ENCODE results near the gene EOMES. TPM values are rescaled to one million over a fixed set of nuclear protein-coding genes. Genes with fewer than 3 reads are reported as not detected.
A peak's percentile ranks its signal among the peaks of the same experiment; 100 is the strongest.

The EOMES gene
- total and polyA plus RNA-seq, 4 donors, result 0.12 to 1.3 (median 0.48) TPM

DNA sequence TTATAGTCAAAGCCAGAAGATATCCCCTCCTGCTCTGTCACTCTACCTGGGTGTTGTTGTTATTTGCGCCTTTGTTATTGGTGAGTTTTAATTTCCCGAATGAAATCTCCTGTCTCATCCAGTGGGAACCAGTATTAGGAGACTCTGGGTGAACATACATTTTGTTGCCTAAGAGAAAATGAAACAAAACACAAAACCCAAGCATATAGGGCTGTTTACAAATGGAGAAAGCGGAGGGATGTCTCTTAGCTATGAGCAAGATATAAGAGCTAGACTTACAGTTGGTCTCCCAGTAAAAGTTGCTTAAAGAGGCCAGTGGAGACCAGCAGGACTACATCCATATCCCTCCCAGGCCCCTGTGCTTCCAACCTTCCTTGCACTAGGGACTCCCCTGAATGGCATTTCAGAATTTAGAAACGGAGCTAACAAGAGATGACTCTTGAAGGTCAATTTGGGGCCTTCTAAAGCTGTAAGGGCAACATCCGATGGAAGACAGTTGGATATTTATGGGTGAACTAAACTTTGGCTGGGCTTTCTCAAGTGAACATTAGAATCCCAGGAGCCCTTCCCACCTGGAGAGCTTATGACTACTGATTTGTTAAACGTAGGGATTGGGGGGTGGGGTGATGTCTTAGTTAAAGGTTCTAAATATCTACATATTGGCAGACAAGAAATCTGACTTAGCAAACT is 2.7 kb downstream of the EOMES start:
- Histone ChIP-seq H3K27me3 (ENCODE audit: control insufficient read depth in 3 of 3, insufficient read depth in 3 of 3, low read length in 2 of 3) (peaks cover 35 to 93% (median 89%) of the 10 kb centered on the region in 3 donors), H3K4me1 (ENCODE audit: control insufficient read depth in 5 of 5, insufficient read depth in 5 of 5, low read length in 5 of 5) (peaks cover 0 to 41% (median 10%) of the 10 kb centered on the region in 5 donors), H3K27ac (ENCODE audit: low read depth in 1 of 2, low read length in 1 of 2) (no peak overlapping the region), H3K36me3 (ENCODE audit: control insufficient read depth in 4 of 4, insufficient read depth in 4 of 4, low read length in 4 of 4) (no peaks in the 10 kb centered on the region), H3K4me3 (no peak overlapping the region), H3K9me3 (ENCODE audit: control insufficient read depth in 4 of 4, insufficient read depth in 3 of 4, low read length in 3 of 4) (peaks cover 0 to 5% (median 0%) of the 10 kb centered on the region in 4 donors), H3K9ac (ENCODE audit: insufficient read depth in 1 of 2, low read length in 2 of 2) (no peak overlapping the region)
- peak in 1 of 3 donors; percentile 1 for DNase-seq
- 54 to 66% methylated on average over 6 of the region's 6 CpGs for WGBS, 2 donors
- no peak for ATAC-seq (ENCODE audit: insufficient read depth, low FRiP score)
- TF ChIP-seq, protein P1, sequence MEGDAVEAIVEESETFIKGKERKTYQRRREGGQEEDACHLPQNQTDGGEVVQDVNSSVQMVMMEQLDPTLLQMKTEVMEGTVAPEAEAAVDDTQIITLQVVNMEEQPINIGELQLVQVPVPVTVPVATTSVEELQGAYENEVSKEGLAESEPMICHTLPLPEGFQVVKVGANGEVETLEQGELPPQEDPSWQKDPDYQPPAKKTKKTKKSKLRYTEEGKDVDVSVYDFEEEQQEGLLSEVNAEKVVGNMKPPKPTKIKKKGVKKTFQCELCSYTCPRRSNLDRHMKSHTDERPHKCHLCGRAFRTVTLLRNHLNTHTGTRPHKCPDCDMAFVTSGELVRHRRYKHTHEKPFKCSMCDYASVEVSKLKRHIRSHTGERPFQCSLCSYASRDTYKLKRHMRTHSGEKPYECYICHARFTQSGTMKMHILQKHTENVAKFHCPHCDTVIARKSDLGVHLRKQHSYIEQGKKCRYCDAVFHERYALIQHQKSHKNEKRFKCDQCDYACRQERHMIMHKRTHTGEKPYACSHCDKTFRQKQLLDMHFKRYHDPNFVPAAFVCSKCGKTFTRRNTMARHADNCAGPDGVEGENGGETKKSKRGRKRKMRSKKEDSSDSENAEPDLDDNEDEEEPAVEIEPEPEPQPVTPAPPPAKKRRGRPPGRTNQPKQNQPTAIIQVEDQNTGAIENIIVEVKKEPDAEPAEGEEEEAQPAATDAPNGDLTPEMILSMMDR (IDR thresholded peaks at IDR 0.05; ENCODE audit: control extremely low read depth, extremely low read depth), result no peak

DNA sequence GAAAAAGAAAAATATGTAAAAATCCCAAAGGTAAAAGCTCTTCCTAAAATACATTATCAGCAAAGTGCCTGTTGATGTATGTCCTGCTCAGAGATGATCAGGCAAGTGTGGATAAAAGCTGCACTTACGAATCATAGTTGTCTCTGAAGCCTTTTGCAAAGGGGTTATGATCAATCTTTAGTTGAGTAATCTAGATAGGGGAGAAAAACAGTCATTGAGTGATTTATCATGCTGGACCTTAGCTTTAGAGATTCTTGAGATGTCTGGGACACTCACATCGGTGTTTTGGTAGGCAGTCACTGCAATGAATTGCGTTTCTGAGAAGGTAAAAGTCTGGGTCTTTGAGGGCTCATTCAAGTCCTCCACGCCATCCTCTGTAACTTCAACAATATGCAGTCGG is 3.7 kb downstream of the EOMES start:
- H3K4me1 ChIP-seq (ENCODE audit: control insufficient read depth in 5 of 5, insufficient read depth in 5 of 5, low read length in 5 of 5), result peaks cover 0 to 40% (median 5%) of the 10 kb centered on the region in 5 donors
- no peak overlapping the region for H3K4me3 ChIP-seq
- no peak overlapping the region for H3K27ac ChIP-seq (ENCODE audit: low read depth in 1 of 2, low read length in 1 of 2)
- H3K27me3 ChIP-seq (ENCODE audit: control insufficient read depth in 3 of 3, insufficient read depth in 3 of 3, low read length in 2 of 3), result peaks cover 27 to 93% (median 89%) of the 10 kb centered on the region in 3 donors
- peaks cover 0 to 5% (median 0%) of the 10 kb centered on the region in 4 donors for H3K9me3 ChIP-seq (ENCODE audit: control insufficient read depth in 4 of 4, insufficient read depth in 3 of 4, low read length in 3 of 4)
- H3K36me3 ChIP-seq (ENCODE audit: control insufficient read depth in 4 of 4, insufficient read depth in 4 of 4, low read length in 4 of 4), result no peaks in the 10 kb centered on the region
- ATAC-seq (ENCODE audit: insufficient read depth, low FRiP score) (no peak), DNase-seq (peak in 1 of 3 donors; percentile 1)
- TF ChIP-seq, protein P1 (IDR thresholded peaks at IDR 0.05; ENCODE audit: control extremely low read depth, extremely low read depth), result no peak
- H3K9ac ChIP-seq (ENCODE audit: insufficient read depth in 1 of 2, low read length in 2 of 2), result no peak overlapping the region
- WGBS, 2 donors, result 64 to 65% methylated on average over 5 of the region's 5 CpGs

DNA sequence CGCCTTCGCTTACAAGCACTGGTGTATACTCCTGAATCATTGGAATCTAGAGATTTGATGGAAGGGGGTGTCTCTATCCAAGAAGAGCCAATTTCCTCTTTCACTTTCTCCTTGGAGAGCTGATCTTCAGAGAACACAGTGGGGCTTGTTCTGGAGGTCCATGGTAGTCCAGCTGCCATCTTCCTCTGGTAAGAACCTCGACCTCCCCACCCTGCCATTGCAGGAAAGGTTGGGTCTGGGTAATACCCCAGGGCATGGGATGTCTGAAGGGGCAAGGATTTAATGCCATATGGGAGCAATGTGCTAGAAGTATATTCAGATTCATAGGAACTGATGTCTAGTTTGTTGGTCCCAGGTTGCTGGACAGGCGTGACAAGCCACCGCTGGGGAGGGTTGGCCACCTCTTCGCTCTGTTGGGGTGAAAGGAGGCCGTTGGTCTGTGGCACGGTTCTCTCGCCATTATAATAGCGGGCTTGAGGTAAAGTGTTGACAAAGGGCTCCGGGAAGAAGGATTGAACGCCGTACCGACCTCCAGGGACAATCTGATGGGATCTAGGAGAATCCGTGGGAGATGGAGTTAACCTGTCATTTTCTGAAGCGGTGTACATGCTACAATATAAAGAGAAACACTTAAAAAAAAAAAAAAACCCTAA is 4.8 kb downstream of the EOMES start:
- H3K4me3 ChIP-seq, result no peak overlapping the region
- ATAC-seq (ENCODE audit: insufficient read depth, low FRiP score), result no peak
- peaks cover 19 to 93% (median 88%) of the 10 kb centered on the region in 3 donors for H3K27me3 ChIP-seq (ENCODE audit: control insufficient read depth in 3 of 3, insufficient read depth in 3 of 3, low read length in 2 of 3)
- H3K4me1 ChIP-seq (ENCODE audit: control insufficient read depth in 5 of 5, insufficient read depth in 5 of 5, low read length in 5 of 5), result peaks cover 0 to 42% (median 5%) of the 10 kb centered on the region in 5 donors
- 80 to 83% methylated on average over 16 of the region's 16 CpGs for WGBS, 2 donors
- DNase-seq, result peak in 1 of 3 donors; percentile 1
- no peaks in the 10 kb centered on the region for H3K36me3 ChIP-seq (ENCODE audit: control insufficient read depth in 4 of 4, insufficient read depth in 4 of 4, low read length in 4 of 4)
- H3K27ac ChIP-seq (ENCODE audit: low read depth in 1 of 2, low read length in 1 of 2), result no peak overlapping the region
- H3K9me3 ChIP-seq (ENCODE audit: control insufficient read depth in 4 of 4, insufficient read depth in 3 of 4, low read length in 3 of 4), result peaks cover 0 to 4% (median 0%) of the 10 kb centered on the region in 4 donors
- TF ChIP-seq, protein P1 (IDR thresholded peaks at IDR 0.05; ENCODE audit: control extremely low read depth, extremely low read depth), result no peak
- H3K9ac ChIP-seq (ENCODE audit: insufficient read depth in 1 of 2, low read length in 2 of 2), result no peak overlapping the region
